Measurements from ENCODE around the gene CREBBP.

The CREBBP gene

DNA sequence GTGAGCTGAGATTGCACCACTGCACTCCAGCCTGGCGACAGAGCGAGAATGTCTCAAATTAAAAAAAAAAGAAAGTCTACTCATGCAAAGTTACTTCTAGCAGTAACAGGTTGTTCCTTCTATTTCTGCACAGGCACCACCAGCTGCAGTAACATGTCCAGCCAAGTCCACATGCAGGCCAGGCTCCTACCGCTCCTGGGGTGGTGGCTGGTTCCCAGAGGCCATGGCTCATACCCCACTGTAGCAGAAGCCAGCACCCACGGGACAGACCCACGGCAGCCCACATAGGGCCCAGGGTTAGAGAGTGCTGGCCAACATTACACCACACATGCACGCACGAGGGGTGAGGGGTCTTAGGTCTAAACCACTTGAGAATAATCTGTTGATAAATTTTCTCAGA lies 136.5 kb downstream of the CREBBP start:
- no peak overlapping the region for H4K12ac ChIP-seq (ENCODE audit: low read depth, low read length)
- H3K14ac ChIP-seq (ENCODE audit: low read length), result no peak overlapping the region
- no peak overlapping the region for H2BK12ac ChIP-seq (ENCODE audit: low read length)
- WGBS (ENCODE audit: extremely low coverage, insufficient coverage, insufficient read length), result no CpG with 5 or more reads among the region's 7 CpGs
- no peak overlapping the region for H2BK120ac ChIP-seq (ENCODE audit: insufficient read depth, low read length, poor library complexity)
- H3K36me3 ChIP-seq (ENCODE audit: control insufficient read depth in 1 of 2, insufficient read depth in 2 of 2, low read length in 2 of 2), result peaks cover 62 to 73% of the 10 kb centered on the region in 2 experiments
- H4K8ac ChIP-seq (ENCODE audit: low read depth, low read length), result no peak overlapping the region
- H2AK5ac ChIP-seq (ENCODE audit: low read length), result no peak overlapping the region
- H3K18ac ChIP-seq (ENCODE audit: low read length), result no peak overlapping the region
- H3K27me3 ChIP-seq (ENCODE audit: insufficient read depth, low read length), result no peaks in the 10 kb centered on the region
- no peak overlapping the region for H3K4ac ChIP-seq (ENCODE audit: low read depth, low read length)
- H3K4me1 ChIP-seq (ENCODE audit: control insufficient read depth in 1 of 2, insufficient read depth in 2 of 2, low read length in 2 of 2), result peaks cover 0 to 4% of the 10 kb centered on the region in 2 experiments
- H3K9me3 ChIP-seq (ENCODE audit: insufficient read depth, low read depth, low read length), result no peaks in the 10 kb centered on the region
- no peak for DNase-seq
- H3K27ac ChIP-seq (ENCODE audit: low read depth, low read length), result no peak overlapping the region
- H2BK5ac ChIP-seq (ENCODE audit: low read depth, low read length, poor library complexity), result no peak overlapping the region
- no peak overlapping the region for H3K4me2 ChIP-seq (ENCODE audit: low read length)
- no peak overlapping the region for H3K4me3 ChIP-seq (ENCODE audit: low read depth, low read length)
- H2AFZ ChIP-seq (ENCODE audit: insufficient read depth, low read length, poor library complexity), result no peak overlapping the region
- H4K91ac ChIP-seq (ENCODE audit: low read depth, low read length), result no peak overlapping the region
- no peaks in the 10 kb centered on the region for H3K79me2 ChIP-seq (ENCODE audit: control insufficient read depth, insufficient read depth, low read length, poor library complexity)
- no peak overlapping the region for H3K23ac ChIP-seq (ENCODE audit: low read length)
- H3K79me1 ChIP-seq (ENCODE audit: low read length), result no peaks in the 10 kb centered on the region
- no peak overlapping the region for H3K9ac ChIP-seq (ENCODE audit: low read length)

DNA sequence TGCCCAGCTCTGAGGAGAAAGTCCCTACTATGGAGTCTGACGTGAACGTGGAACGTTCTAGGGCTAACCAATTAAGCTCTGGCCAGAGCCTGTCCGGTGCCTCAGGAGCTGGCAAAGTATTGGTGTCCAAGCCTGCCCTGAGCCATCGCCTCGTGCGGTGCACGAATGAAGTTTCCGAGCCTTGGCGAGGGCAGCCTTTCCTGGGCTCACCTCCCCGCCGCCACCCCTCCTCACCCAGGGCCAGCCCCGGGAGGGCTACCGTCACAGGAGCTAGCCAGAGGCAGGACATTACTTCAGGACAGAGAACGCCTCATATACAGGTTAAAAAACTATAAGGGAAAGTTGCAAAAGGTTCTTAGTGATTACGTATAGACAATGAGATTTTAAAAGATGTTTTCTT lies 139.6 kb downstream of the CREBBP start:
- Histone ChIP-seq H3K4me2 (ENCODE audit: low read length) (no peak overlapping the region), H3K14ac (ENCODE audit: low read length) (no peak overlapping the region), H4K12ac (ENCODE audit: low read depth, low read length) (no peak overlapping the region), H3K36me3 (ENCODE audit: control insufficient read depth in 1 of 2, insufficient read depth in 2 of 2, low read length in 2 of 2) (peaks cover 61 to 76% of the 10 kb centered on the region in 2 experiments), H2BK12ac (ENCODE audit: low read length) (no peak overlapping the region), H3K27me3 (ENCODE audit: insufficient read depth, low read length) (no peaks in the 10 kb centered on the region), H3K4ac (ENCODE audit: low read depth, low read length) (no peak overlapping the region), H2AK5ac (ENCODE audit: low read length) (no peak overlapping the region), H2BK120ac (ENCODE audit: insufficient read depth, low read length, poor library complexity) (no peak overlapping the region), H4K91ac (ENCODE audit: low read depth, low read length) (no peak overlapping the region), H3K27ac (ENCODE audit: low read depth, low read length) (no peak overlapping the region), H3K79me1 (ENCODE audit: low read length) (no peaks in the 10 kb centered on the region), H3K9me3 (ENCODE audit: insufficient read depth, low read depth, low read length) (peaks cover 2% of the 10 kb centered on the region), H2BK5ac (ENCODE audit: low read depth, low read length, poor library complexity) (no peak overlapping the region), H3K79me2 (ENCODE audit: control insufficient read depth, insufficient read depth, low read length, poor library complexity) (no peaks in the 10 kb centered on the region), H2AFZ (ENCODE audit: insufficient read depth, low read length, poor library complexity) (no peak overlapping the region), H3K4me3 (ENCODE audit: low read depth, low read length) (no peak overlapping the region), H4K8ac (ENCODE audit: low read depth, low read length) (no peak overlapping the region), H3K23ac (ENCODE audit: low read length) (no peak overlapping the region), H3K9ac (ENCODE audit: low read length) (no peak overlapping the region), H3K18ac (ENCODE audit: low read length) (no peak overlapping the region), H3K4me1 (ENCODE audit: control insufficient read depth in 1 of 2, insufficient read depth in 2 of 2, low read length in 2 of 2) (peaks cover 0 to 2% of the 10 kb centered on the region in 2 experiments)
- DNase-seq, result no peak
- WGBS (ENCODE audit: extremely low coverage, insufficient coverage, insufficient read length), result no CpG with 5 or more reads among the region's 16 CpGs

DNA sequence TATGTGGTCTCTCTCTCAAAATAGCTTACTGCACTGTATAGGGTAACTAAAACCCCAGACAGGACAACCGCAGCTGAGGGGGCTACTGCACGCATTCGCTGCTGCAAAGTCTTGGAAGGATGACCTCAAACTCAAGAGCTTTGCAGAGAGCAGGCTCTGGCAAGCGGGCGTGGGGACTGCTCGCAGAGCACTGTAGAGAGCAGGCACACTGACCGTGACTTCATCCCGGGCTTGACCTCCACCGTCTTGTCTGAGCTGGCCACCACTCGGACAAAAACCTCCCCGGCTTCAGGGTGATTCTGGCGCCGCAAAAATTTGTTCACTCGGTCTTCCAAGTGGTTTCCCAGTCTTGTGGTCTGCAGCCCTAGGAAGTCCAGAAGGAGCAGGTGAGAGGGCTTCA lies 140.3 kb downstream of the CREBBP start:
- no peak overlapping the region for H2BK5ac ChIP-seq (ENCODE audit: low read depth, low read length, poor library complexity)
- no peaks in the 10 kb centered on the region for H3K79me2 ChIP-seq (ENCODE audit: control insufficient read depth, insufficient read depth, low read length, poor library complexity)
- no peak overlapping the region for H2BK12ac ChIP-seq (ENCODE audit: low read length)
- H3K27ac ChIP-seq (ENCODE audit: low read depth, low read length), result no peak overlapping the region
- no peak overlapping the region for H2BK120ac ChIP-seq (ENCODE audit: insufficient read depth, low read length, poor library complexity)
- H3K14ac ChIP-seq (ENCODE audit: low read length), result no peak overlapping the region
- H3K79me1 ChIP-seq (ENCODE audit: low read length), result no peaks in the 10 kb centered on the region
- peaks cover 2% of the 10 kb centered on the region for H3K9me3 ChIP-seq (ENCODE audit: insufficient read depth, low read depth, low read length)
- H3K4me1 ChIP-seq (ENCODE audit: control insufficient read depth in 1 of 2, insufficient read depth in 2 of 2, low read length in 2 of 2), result no peaks in the 10 kb centered on the region
- H3K4ac ChIP-seq (ENCODE audit: low read depth, low read length), result no peak overlapping the region
- no peak overlapping the region for H2AK5ac ChIP-seq (ENCODE audit: low read length)
- H3K23ac ChIP-seq (ENCODE audit: low read length), result no peak overlapping the region
- no peak overlapping the region for H3K4me3 ChIP-seq (ENCODE audit: low read depth, low read length)
- no peak overlapping the region for H4K91ac ChIP-seq (ENCODE audit: low read depth, low read length)
- H3K27me3 ChIP-seq (ENCODE audit: insufficient read depth, low read length), result no peaks in the 10 kb centered on the region
- WGBS (ENCODE audit: extremely low coverage, insufficient coverage, insufficient read length), result no CpG with 5 or more reads among the region's 14 CpGs
- H4K8ac ChIP-seq (ENCODE audit: low read depth, low read length), result no peak overlapping the region
- no peak overlapping the region for H3K9ac ChIP-seq (ENCODE audit: low read length)
- no peak overlapping the region for H3K18ac ChIP-seq (ENCODE audit: low read length)
- DNase-seq, result no peak
- H2AFZ ChIP-seq (ENCODE audit: insufficient read depth, low read length, poor library complexity), result no peak overlapping the region
- H3K36me3 ChIP-seq (ENCODE audit: control insufficient read depth in 1 of 2, insufficient read depth in 2 of 2, low read length in 2 of 2), result peaks cover 64 to 78% of the 10 kb centered on the region in 2 experiments
- no peak overlapping the region for H3K4me2 ChIP-seq (ENCODE audit: low read length)
- H4K12ac ChIP-seq (ENCODE audit: low read depth, low read length), result no peak overlapping the region

DNA sequence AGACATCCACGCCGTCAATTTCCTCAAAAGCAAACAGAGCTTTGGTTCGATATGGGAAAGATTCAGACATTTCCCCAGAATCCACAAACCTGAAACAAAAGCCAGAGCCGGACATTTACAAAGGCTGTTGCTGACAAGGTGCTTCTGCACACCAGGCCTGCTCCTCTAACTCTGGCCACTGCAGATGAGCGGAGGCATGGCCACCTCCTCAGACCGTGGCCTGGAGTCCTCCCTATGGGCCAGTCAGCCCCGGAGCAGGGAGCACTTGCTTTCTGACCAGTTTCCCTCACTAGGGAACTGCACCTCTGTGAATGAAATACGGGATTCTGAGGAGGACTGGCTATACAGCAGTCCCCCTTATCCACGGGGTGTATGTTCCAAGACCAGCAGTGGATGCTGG lies 140.9 kb downstream of the CREBBP start:
- Histone ChIP-seq H3K9me3 (ENCODE audit: insufficient read depth, low read depth, low read length) (peaks cover 6% of the 10 kb centered on the region), H4K91ac (ENCODE audit: low read depth, low read length) (no peak overlapping the region), H3K27me3 (ENCODE audit: insufficient read depth, low read length) (no peaks in the 10 kb centered on the region), H4K12ac (ENCODE audit: low read depth, low read length) (no peak overlapping the region), H3K14ac (ENCODE audit: low read length) (no peak overlapping the region), H3K36me3 (ENCODE audit: control insufficient read depth in 1 of 2, insufficient read depth in 2 of 2, low read length in 2 of 2) (peaks cover 67 to 79% of the 10 kb centered on the region in 2 experiments), H2BK12ac (ENCODE audit: low read length) (no peak overlapping the region), H3K4me2 (ENCODE audit: low read length) (no peak overlapping the region), H3K9ac (ENCODE audit: low read length) (no peak overlapping the region), H4K8ac (ENCODE audit: low read depth, low read length) (no peak overlapping the region), H3K4me1 (ENCODE audit: control insufficient read depth in 1 of 2, insufficient read depth in 2 of 2, low read length in 2 of 2) (no peaks in the 10 kb centered on the region), H2BK120ac (ENCODE audit: insufficient read depth, low read length, poor library complexity) (no peak overlapping the region), H3K79me1 (ENCODE audit: low read length) (no peaks in the 10 kb centered on the region), H2BK5ac (ENCODE audit: low read depth, low read length, poor library complexity) (no peak overlapping the region), H2AFZ (ENCODE audit: insufficient read depth, low read length, poor library complexity) (no peak overlapping the region), H3K4me3 (ENCODE audit: low read depth, low read length) (no peak overlapping the region), H3K79me2 (ENCODE audit: control insufficient read depth, insufficient read depth, low read length, poor library complexity) (no peaks in the 10 kb centered on the region), H2AK5ac (ENCODE audit: low read length) (no peak overlapping the region), H3K18ac (ENCODE audit: low read length) (no peak overlapping the region), H3K4ac (ENCODE audit: low read depth, low read length) (no peak overlapping the region), H3K27ac (ENCODE audit: low read depth, low read length) (no peak overlapping the region), H3K23ac (ENCODE audit: low read length) (no peak overlapping the region)
- DNase-seq, result no peak
- no CpG with 5 or more reads among the region's 9 CpGs for WGBS (ENCODE audit: extremely low coverage, insufficient coverage, insufficient read length)
